ENCODE results near the gene CISD1. TPM values are rescaled to one million over a fixed set of nuclear protein-coding genes. Genes with fewer than 3 reads are reported as not detected.
"Not testable (repeated sequence)": the region's sequence is repeated elsewhere in the genome, so short reads cannot be mapped to it uniquely, and the experiment has no call there.

The CISD1 gene
- total RNA-seq, 1 experiment from 2014 or later, result 75.3 TPM

- TF ChIP-seq CTCF (conservative IDR thresholded peaks at IDR 0.05) (no peak), EZH2 (IDR thresholded peaks at IDR 0.05; ENCODE audit: low read depth) (no peak)
- Histone ChIP-seq H3F3A (ENCODE audit: insufficient read depth, low read depth) (no peaks in the 10 kb centered on the region), H3K36me3 (ENCODE audit: low read depth) (no peaks in the 10 kb centered on the region), H4K20me1 (ENCODE audit: insufficient read depth) (no peaks in the 10 kb centered on the region), H3K4me3 (no peak overlapping the region), H3K4me1 (replicated peaks; ENCODE audit: insufficient read depth) (no peaks in the 10 kb centered on the region), H3K9me2 (ENCODE audit: insufficient read depth) (no peaks in the 10 kb centered on the region), H3K79me2 (ENCODE audit: low read depth) (no peaks in the 10 kb centered on the region), H3K27me3 (ENCODE audit: insufficient read depth, low read depth) (no peaks in the 10 kb centered on the region), H3K9me3 (ENCODE audit: insufficient read depth, low read depth) (no peaks in the 10 kb centered on the region), H3K4me2 (no peak overlapping the region), H3K27ac (no peak overlapping the region), H2AFZ (no peak overlapping the region)
- no TSS peak for BruUV-seq (replicated peaks)
- intact Hi-C loops (cut with micrococcal nuclease; ENCODE audit: unreplicated experiment), result no loop called here
- CTCF ChIA-PET, result no interaction called here
- POLR2A ChIA-PET (ENCODE audit: unreplicated experiment), result no interaction called here
- DNase-seq, result no peak
These were observed 43.3 kb upstream of the CISD1 start for GRCh38 chr10:58225654-58226053.

- H3K27ac ChIP-seq; BruUV-seq (replicated peaks); H3K4me1 ChIP-seq (replicated peaks; ENCODE audit: insufficient read depth); POLR2A ChIA-PET (ENCODE audit: unreplicated experiment); CTCF ChIA-PET; H3F3A ChIP-seq (ENCODE audit: insufficient read depth, low read depth); H3K36me3 ChIP-seq (ENCODE audit: low read depth); intact Hi-C loops (cut with micrococcal nuclease; ENCODE audit: unreplicated experiment); H3K4me3 ChIP-seq; H2AFZ ChIP-seq; H3K79me2 ChIP-seq (ENCODE audit: low read depth); H4K20me1 ChIP-seq (ENCODE audit: insufficient read depth); H3K4me2 ChIP-seq; DNase-seq; H3K9me2 ChIP-seq (ENCODE audit: insufficient read depth); H3K9me3 ChIP-seq (ENCODE audit: insufficient read depth, low read depth); H3K27me3 ChIP-seq (ENCODE audit: insufficient read depth, low read depth): not testable (repeated sequence)
These were observed 39.1 kb upstream of the CISD1 start for GRCh38 chr10:58229856-58230255.

GRCh38 chr10:58237014-58237834, 31.7 kb upstream of the CISD1 start:
- 0 out of 2 replicates have a peak, but pooled peaks cover 6% of the 10 kb centered on the region for H3K79me2 ChIP-seq (ENCODE audit: low read depth)
- BruUV-seq (replicated peaks), result TSS peak; percentile 20
- no peaks in the 10 kb centered on the region for H3K36me3 ChIP-seq (ENCODE audit: low read depth)
- ChIA-PET POLR2A (ENCODE audit: unreplicated experiment) (interaction anchor here (0.6 to 1.0 kb wide), 5 partner anchors 29 to 67 kb away, joined by 4 to 6 read pairs (median 5); partner anchors contain the start of genes CISD1 and IPMK), CTCF (interaction anchor here (1.1 kb wide), 2 partner anchors 30 to 53 kb away, joined by 3 to 4 read pairs; no protein-coding TSS in a partner anchor)
- intact Hi-C loops (cut with micrococcal nuclease; ENCODE audit: unreplicated experiment), result loop anchor here (1.0 to 2.0 kb wide), 2 partner anchors 20 to 30 kb away; partner anchors contain the start of gene IPMK
- peak in 1 of 2 experiments; percentile 56 for DNase-seq
- H3K27ac ChIP-seq, result no peak overlapping the region
- H2AFZ ChIP-seq, result no peak overlapping the region
- no peaks in the 10 kb centered on the region for H4K20me1 ChIP-seq (ENCODE audit: insufficient read depth)
- H3K4me2 ChIP-seq, result 0 out of 2 replicates have a peak overlapping the region, but pooled peaks have one; percentile 2
- no peaks in the 10 kb centered on the region for H3K9me3 ChIP-seq (ENCODE audit: insufficient read depth, low read depth)
- no peaks in the 10 kb centered on the region for H3K27me3 ChIP-seq (ENCODE audit: insufficient read depth, low read depth)
- TF ChIP-seq CTCF (conservative IDR thresholded peaks at IDR 0.05) (no peak), EZH2 (IDR thresholded peaks at IDR 0.05; ENCODE audit: low read depth) (no peak)
- peaks cover 11% of the 10 kb centered on the region for H3K4me1 ChIP-seq (replicated peaks; ENCODE audit: insufficient read depth)
- H3K9me2 ChIP-seq (ENCODE audit: insufficient read depth), result no peaks in the 10 kb centered on the region
- H3F3A ChIP-seq (ENCODE audit: insufficient read depth, low read depth), result no peaks in the 10 kb centered on the region
- H3K4me3 ChIP-seq, result no peak overlapping the region
